Measurements from ENCODE around the gene RND1.

Gene RND1

DNA sequence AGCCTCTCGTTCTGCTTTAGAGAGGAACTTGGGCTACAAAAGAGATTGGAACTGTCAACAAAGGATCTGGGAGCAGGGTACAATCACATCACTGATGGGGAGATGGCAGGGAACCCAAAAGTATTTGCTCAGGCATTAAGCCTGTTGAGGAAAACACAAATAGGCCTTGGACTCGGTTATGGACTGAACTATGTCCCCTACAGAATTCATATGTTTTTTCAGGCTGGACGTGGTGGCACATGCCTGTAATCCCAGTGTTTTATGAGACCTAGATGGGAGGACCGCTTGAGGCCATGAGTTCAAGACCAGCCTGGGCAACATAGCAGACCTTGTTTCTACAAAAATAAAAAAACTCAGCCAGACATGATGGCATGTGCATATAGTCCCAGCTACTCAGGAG is 27.6 kb downstream of the RND1 start:
- TF ChIP-seq, protein P1, sequence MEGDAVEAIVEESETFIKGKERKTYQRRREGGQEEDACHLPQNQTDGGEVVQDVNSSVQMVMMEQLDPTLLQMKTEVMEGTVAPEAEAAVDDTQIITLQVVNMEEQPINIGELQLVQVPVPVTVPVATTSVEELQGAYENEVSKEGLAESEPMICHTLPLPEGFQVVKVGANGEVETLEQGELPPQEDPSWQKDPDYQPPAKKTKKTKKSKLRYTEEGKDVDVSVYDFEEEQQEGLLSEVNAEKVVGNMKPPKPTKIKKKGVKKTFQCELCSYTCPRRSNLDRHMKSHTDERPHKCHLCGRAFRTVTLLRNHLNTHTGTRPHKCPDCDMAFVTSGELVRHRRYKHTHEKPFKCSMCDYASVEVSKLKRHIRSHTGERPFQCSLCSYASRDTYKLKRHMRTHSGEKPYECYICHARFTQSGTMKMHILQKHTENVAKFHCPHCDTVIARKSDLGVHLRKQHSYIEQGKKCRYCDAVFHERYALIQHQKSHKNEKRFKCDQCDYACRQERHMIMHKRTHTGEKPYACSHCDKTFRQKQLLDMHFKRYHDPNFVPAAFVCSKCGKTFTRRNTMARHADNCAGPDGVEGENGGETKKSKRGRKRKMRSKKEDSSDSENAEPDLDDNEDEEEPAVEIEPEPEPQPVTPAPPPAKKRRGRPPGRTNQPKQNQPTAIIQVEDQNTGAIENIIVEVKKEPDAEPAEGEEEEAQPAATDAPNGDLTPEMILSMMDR (IDR thresholded peaks at IDR 0.05; ENCODE audit: low read depth, low read length) = no peak
- no peak for DNase-seq (ENCODE audit: extremely low read depth, low read depth)

DNA sequence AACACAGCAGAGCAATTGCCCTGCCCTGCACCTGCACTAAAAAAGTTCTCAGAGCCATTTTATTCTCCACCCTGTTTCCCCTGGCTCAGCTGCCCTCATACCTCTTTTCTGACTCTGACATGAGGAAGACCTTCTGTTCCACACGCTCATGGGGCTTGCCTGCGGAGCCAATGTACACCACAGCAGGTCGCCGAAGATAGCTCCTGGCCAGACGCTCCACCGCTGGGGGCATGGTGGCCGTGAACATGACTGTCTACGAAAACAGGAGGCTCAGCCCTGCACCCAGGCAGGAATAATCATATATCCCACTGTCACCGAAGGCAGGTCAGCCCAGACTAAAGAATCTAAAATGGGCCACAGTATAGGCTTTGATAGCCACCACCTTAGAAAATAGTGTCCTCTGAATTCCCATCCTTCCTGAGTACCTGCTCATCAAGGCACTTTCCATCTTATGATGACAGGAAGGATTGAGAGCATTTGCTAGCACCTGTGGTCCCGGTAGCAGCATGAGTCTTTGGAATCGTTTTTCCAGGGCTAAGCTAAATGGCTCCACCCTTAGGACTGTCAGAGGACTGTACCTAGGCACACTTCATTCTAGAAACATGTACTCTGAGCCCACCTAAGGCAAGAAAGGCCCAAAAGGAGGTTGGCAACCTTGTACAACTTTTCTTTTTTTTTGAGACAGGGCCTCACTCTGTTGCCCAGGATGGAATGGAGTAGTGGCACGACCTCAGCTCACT is 33.2 kb downstream of the RND1 start:
- DNase-seq (ENCODE audit: extremely low read depth, low read depth) = no peak
- TF ChIP-seq, protein P1 (IDR thresholded peaks at IDR 0.05; ENCODE audit: low read depth, low read length) = no peak

DNA sequence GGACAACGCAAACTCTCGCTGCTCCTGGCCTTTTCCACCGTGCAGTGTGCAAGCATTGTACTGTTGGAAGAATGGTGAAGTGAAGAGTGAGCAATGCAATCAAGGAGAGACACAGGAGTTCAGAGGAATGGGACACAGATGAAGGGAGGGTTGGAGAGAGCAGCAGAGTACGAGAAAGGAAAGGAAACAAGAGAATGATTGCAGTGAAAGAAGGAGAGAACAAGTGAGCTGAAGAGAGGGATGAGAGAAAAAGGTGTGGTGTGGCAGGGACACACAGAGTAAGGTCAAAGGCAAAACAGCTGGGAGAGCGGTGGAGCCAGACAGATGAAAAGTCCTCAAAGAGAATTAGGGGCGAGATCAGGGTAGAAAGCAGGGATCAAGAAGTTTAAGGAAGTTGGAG is 34.4 kb downstream of the RND1 start:
- DNase-seq (ENCODE audit: extremely low read depth, low read depth) = no peak
- TF ChIP-seq, protein P1 (IDR thresholded peaks at IDR 0.05; ENCODE audit: low read depth, low read length) = no peak

DNA sequence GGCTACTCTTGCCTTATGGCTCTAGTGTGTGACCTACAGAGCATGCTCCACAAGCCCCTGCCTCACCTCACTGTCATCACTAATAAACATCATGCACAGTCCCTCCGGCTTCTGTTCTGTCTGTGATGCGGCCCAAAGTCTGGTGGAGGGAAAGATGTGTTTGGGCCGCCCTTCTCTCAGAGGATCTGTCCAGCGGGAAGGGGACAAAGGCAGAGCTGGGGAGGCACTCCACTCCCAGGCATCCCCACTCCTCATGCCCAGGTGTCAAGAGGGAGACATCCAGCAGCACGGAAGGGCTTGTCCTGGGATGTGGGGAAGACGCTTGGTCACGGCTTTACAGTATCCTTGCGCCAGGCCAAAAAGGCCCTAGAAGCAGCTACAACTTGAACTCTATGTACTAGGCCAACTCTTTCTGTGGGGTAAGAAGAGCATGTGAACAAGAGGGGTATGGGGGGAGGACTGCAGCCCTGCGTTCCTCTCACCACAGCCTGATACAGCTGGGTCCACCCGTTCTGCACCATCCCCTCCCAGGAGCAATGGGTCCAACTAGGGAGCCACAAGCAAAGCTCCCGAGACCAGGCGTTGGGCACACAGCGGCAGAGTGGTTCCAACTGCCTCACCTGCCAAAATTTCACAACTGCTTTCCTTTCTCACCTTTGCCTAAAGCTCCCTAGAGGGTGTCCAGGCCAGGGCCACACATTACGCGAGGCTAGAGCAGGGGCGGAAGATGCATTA is 36.7 kb downstream of the RND1 start:
- no peak for DNase-seq (ENCODE audit: extremely low read depth, low read depth)
- TF ChIP-seq, protein P1 (IDR thresholded peaks at IDR 0.05; ENCODE audit: low read depth, low read length) = no peak

DNA sequence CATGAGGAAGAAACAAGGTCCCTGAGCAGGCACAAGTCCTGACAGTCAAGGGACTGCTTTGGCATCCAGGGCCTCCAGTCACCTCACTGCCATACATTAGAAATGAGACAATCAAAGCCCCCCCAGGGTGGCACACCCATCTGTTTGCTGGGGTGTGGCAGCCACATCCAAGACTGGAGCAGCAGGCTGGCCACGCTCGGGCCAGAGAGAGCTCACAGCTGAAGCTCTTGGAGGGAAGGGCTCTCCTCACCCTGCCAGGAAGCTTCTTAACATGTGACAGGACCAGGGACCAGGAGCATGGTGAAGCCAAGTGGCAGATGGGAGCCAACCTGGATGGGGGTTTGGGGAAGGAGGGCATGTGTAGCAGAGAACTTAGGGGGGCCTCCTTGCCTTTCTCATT is 37.4 kb downstream of the RND1 start:
- no peak for DNase-seq (ENCODE audit: extremely low read depth, low read depth)
- TF ChIP-seq, protein P1 (IDR thresholded peaks at IDR 0.05; ENCODE audit: low read depth, low read length) = no peak

DNA sequence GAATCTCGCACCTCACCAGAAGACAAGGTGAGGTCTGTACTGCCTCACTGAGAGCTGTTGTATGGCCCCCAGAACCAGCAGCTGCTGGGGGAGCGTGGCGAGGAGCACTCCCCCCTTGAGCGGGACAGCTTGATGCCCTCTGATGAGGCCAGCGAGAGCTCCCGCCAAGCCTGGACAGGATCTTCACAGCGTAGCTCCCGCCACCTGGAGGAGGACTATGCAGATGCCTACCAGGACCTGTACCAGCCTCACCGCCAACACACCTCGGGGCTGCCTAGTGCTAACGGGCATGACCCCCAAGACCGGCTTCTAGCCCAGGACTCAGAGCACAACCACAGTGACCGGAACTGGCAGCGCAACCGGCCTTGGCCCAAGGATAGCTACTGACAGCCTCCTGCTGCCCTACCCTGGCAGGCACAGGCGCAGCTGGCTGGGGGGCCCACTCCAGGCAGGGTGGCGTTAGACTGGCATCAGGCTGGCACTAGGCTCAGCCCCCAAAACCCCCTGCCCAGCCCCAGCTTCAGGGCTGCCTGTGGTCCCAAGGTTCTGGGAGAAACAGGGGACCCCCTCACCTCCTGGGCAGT is 38.1 kb downstream of the RND1 start:
- DNase-seq (ENCODE audit: extremely low read depth, low read depth) = no peak

More for the DNA sequence above, 38.1 kb downstream of the RND1 start:
- TF ChIP-seq, protein P1 (IDR thresholded peaks at IDR 0.05; ENCODE audit: low read depth, low read length) = no peak

All from AG09319 (cell line).